Measurements from ENCODE around the gene CORO2B. TPM values are rescaled to one million over a fixed set of nuclear protein-coding genes. Genes with fewer than 3 reads are reported as not detected.

CORO2B gene
- total RNA-seq, 1 donor from 2014 or later = 1.0 TPM

- Histone ChIP-seq H3K4me3 (ENCODE audit: low read length in 3 of 3) (no peak overlapping the region), H3K27me3 (ENCODE audit: control insufficient read depth in 3 of 3, insufficient read depth in 3 of 3, low read length in 3 of 3) (peaks cover 0 to 5% (median 0%) of the 10 kb centered on the region in 3 donors), H3K9me3 (ENCODE audit: control insufficient read depth in 3 of 3, low read length in 3 of 3) (no peaks in the 10 kb centered on the region), H3K9ac (ENCODE audit: low read depth in 1 of 3, low read length in 3 of 3) (no peak overlapping the region), H3K4me1 (ENCODE audit: control insufficient read depth in 3 of 3, insufficient read depth in 3 of 3, low read length in 3 of 3) (peaks cover 2 to 23% (median 11%) of the 10 kb centered on the region in 3 donors), H3K27ac (ENCODE audit: low read depth, low read length) (no peak overlapping the region), H3K36me3 (ENCODE audit: control insufficient read depth in 3 of 3, insufficient read depth in 3 of 3, low read length in 3 of 3) (no peaks in the 10 kb centered on the region)
Measured at GRCh38 chr15:68587769-68588385, 9.1 kb downstream of the CORO2B start.

GRCh38 chr15:68589053-68589452 lies 10.3 kb downstream of the CORO2B start:
- no peak overlapping the region for H3K4me3 ChIP-seq (ENCODE audit: low read length in 3 of 3)
- no peak overlapping the region for H3K27ac ChIP-seq (ENCODE audit: low read depth, low read length)
- no peaks in the 10 kb centered on the region for H3K36me3 ChIP-seq (ENCODE audit: control insufficient read depth in 3 of 3, insufficient read depth in 3 of 3, low read length in 3 of 3)
- peaks cover 0 to 5% (median 0%) of the 10 kb centered on the region in 3 donors for H3K27me3 ChIP-seq (ENCODE audit: control insufficient read depth in 3 of 3, insufficient read depth in 3 of 3, low read length in 3 of 3)
- H3K9me3 ChIP-seq (ENCODE audit: control insufficient read depth in 3 of 3, low read length in 3 of 3) = no peaks in the 10 kb centered on the region
- peaks cover 2 to 19% (median 11%) of the 10 kb centered on the region in 3 donors for H3K4me1 ChIP-seq (ENCODE audit: control insufficient read depth in 3 of 3, insufficient read depth in 3 of 3, low read length in 3 of 3)
- H3K9ac ChIP-seq (ENCODE audit: low read depth in 1 of 3, low read length in 3 of 3) = no peak overlapping the region

GRCh38 chr15:68589783-68590710 lies 11.3 kb downstream of the CORO2B start:
- H3K27me3 ChIP-seq (ENCODE audit: control insufficient read depth in 3 of 3, insufficient read depth in 3 of 3, low read length in 3 of 3) = peaks cover 0 to 5% (median 0%) of the 10 kb centered on the region in 3 donors
- no peak overlapping the region for H3K27ac ChIP-seq (ENCODE audit: low read depth, low read length)
- peak overlapping the region in 1 of 3 donors; percentile 1 for H3K9ac ChIP-seq (ENCODE audit: low read depth in 1 of 3, low read length in 3 of 3)
- H3K36me3 ChIP-seq (ENCODE audit: control insufficient read depth in 3 of 3, insufficient read depth in 3 of 3, low read length in 3 of 3) = no peaks in the 10 kb centered on the region
- peaks cover 0 to 20% (median 8%) of the 10 kb centered on the region in 3 donors for H3K4me1 ChIP-seq (ENCODE audit: control insufficient read depth in 3 of 3, insufficient read depth in 3 of 3, low read length in 3 of 3)
- no peak overlapping the region for H3K4me3 ChIP-seq (ENCODE audit: low read length in 3 of 3)
- no peaks in the 10 kb centered on the region for H3K9me3 ChIP-seq (ENCODE audit: control insufficient read depth in 3 of 3, low read length in 3 of 3)

- peak overlapping the region in 1 of 3 donors; percentile 40 for H3K9ac ChIP-seq (ENCODE audit: low read depth in 1 of 3, low read length in 3 of 3)
- no peak overlapping the region for H3K27ac ChIP-seq (ENCODE audit: low read depth, low read length)
- no peaks in the 10 kb centered on the region for H3K36me3 ChIP-seq (ENCODE audit: control insufficient read depth in 3 of 3, insufficient read depth in 3 of 3, low read length in 3 of 3)
- H3K9me3 ChIP-seq (ENCODE audit: control insufficient read depth in 3 of 3, low read length in 3 of 3) = no peaks in the 10 kb centered on the region
- H3K4me3 ChIP-seq (ENCODE audit: low read length in 3 of 3) = no peak overlapping the region
- H3K27me3 ChIP-seq (ENCODE audit: control insufficient read depth in 3 of 3, insufficient read depth in 3 of 3, low read length in 3 of 3) = peaks cover 0 to 5% (median 0%) of the 10 kb centered on the region in 3 donors
- H3K4me1 ChIP-seq (ENCODE audit: control insufficient read depth in 3 of 3, insufficient read depth in 3 of 3, low read length in 3 of 3) = peaks cover 0 to 22% (median 4%) of the 10 kb centered on the region in 3 donors
Measured at GRCh38 chr15:68590721-68591389, 12.1 kb downstream of the CORO2B start.

- no peak overlapping the region for H3K27ac ChIP-seq (ENCODE audit: low read depth, low read length)
- H3K9ac ChIP-seq (ENCODE audit: low read depth in 1 of 3, low read length in 3 of 3) = no peak overlapping the region
- no peaks in the 10 kb centered on the region for H3K9me3 ChIP-seq (ENCODE audit: control insufficient read depth in 3 of 3, low read length in 3 of 3)
- no peaks in the 10 kb centered on the region for H3K36me3 ChIP-seq (ENCODE audit: control insufficient read depth in 3 of 3, insufficient read depth in 3 of 3, low read length in 3 of 3)
- H3K4me3 ChIP-seq (ENCODE audit: low read length in 3 of 3) = no peak overlapping the region
- peaks cover 0 to 19% (median under 1%) of the 10 kb centered on the region in 3 donors for H3K4me1 ChIP-seq (ENCODE audit: control insufficient read depth in 3 of 3, insufficient read depth in 3 of 3, low read length in 3 of 3)
- peaks cover 0 to 5% (median 0%) of the 10 kb centered on the region in 3 donors for H3K27me3 ChIP-seq (ENCODE audit: control insufficient read depth in 3 of 3, insufficient read depth in 3 of 3, low read length in 3 of 3)
Measured at GRCh38 chr15:68592054-68592453, 13.3 kb downstream of the CORO2B start.

- H3K36me3 ChIP-seq (ENCODE audit: control insufficient read depth in 3 of 3, insufficient read depth in 3 of 3, low read length in 3 of 3) = no peaks in the 10 kb centered on the region
- no peaks in the 10 kb centered on the region for H3K9me3 ChIP-seq (ENCODE audit: control insufficient read depth in 3 of 3, low read length in 3 of 3)
- peaks cover 0 to 5% (median 0%) of the 10 kb centered on the region in 3 donors for H3K27me3 ChIP-seq (ENCODE audit: control insufficient read depth in 3 of 3, insufficient read depth in 3 of 3, low read length in 3 of 3)
- no peak overlapping the region for H3K9ac ChIP-seq (ENCODE audit: low read depth in 1 of 3, low read length in 3 of 3)
- H3K4me3 ChIP-seq (ENCODE audit: low read length in 3 of 3) = no peak overlapping the region
- no peak overlapping the region for H3K27ac ChIP-seq (ENCODE audit: low read depth, low read length)
- peaks cover 0 to 19% (median 3%) of the 10 kb centered on the region in 3 donors for H3K4me1 ChIP-seq (ENCODE audit: control insufficient read depth in 3 of 3, insufficient read depth in 3 of 3, low read length in 3 of 3)
Measured at GRCh38 chr15:68592544-68592943, 13.8 kb downstream of the CORO2B start.

- H3K27ac ChIP-seq (ENCODE audit: low read depth, low read length) = no peak overlapping the region
- H3K4me1 ChIP-seq (ENCODE audit: control insufficient read depth in 3 of 3, insufficient read depth in 3 of 3, low read length in 3 of 3) = peaks cover 0 to 24% (median 5%) of the 10 kb centered on the region in 3 donors
- no peak overlapping the region for H3K4me3 ChIP-seq (ENCODE audit: low read length in 3 of 3)
- H3K9ac ChIP-seq (ENCODE audit: low read depth in 1 of 3, low read length in 3 of 3) = no peak overlapping the region
- peaks cover 0 to 5% (median 0%) of the 10 kb centered on the region in 3 donors for H3K27me3 ChIP-seq (ENCODE audit: control insufficient read depth in 3 of 3, insufficient read depth in 3 of 3, low read length in 3 of 3)
- no peaks in the 10 kb centered on the region for H3K36me3 ChIP-seq (ENCODE audit: control insufficient read depth in 3 of 3, insufficient read depth in 3 of 3, low read length in 3 of 3)
- H3K9me3 ChIP-seq (ENCODE audit: control insufficient read depth in 3 of 3, low read length in 3 of 3) = no peaks in the 10 kb centered on the region
Measured at GRCh38 chr15:68593341-68593740, 14.5 kb downstream of the CORO2B start.

GRCh38 chr15:68593828-68594532 lies 15.2 kb downstream of the CORO2B start:
- no peaks in the 10 kb centered on the region for H3K36me3 ChIP-seq (ENCODE audit: control insufficient read depth in 3 of 3, insufficient read depth in 3 of 3, low read length in 3 of 3)
- H3K27ac ChIP-seq (ENCODE audit: low read depth, low read length) = no peak overlapping the region
- H3K4me3 ChIP-seq (ENCODE audit: low read length in 3 of 3) = no peak overlapping the region
- H3K4me1 ChIP-seq (ENCODE audit: control insufficient read depth in 3 of 3, insufficient read depth in 3 of 3, low read length in 3 of 3) = peaks cover 4 to 26% (median 8%) of the 10 kb centered on the region in 3 donors
- H3K9ac ChIP-seq (ENCODE audit: low read depth in 1 of 3, low read length in 3 of 3) = no peak overlapping the region
- peaks cover 0 to 5% (median 0%) of the 10 kb centered on the region in 3 donors for H3K27me3 ChIP-seq (ENCODE audit: control insufficient read depth in 3 of 3, insufficient read depth in 3 of 3, low read length in 3 of 3)
- no peaks in the 10 kb centered on the region for H3K9me3 ChIP-seq (ENCODE audit: control insufficient read depth in 3 of 3, low read length in 3 of 3)

GRCh38 chr15:68594533-68595259 lies 15.9 kb downstream of the CORO2B start:
- Histone ChIP-seq H3K27me3 (ENCODE audit: control insufficient read depth in 3 of 3, insufficient read depth in 3 of 3, low read length in 3 of 3) (peaks cover 0 to 5% (median 0%) of the 10 kb centered on the region in 3 donors), H3K36me3 (ENCODE audit: control insufficient read depth in 3 of 3, insufficient read depth in 3 of 3, low read length in 3 of 3) (no peaks in the 10 kb centered on the region), H3K9ac (ENCODE audit: low read depth in 1 of 3, low read length in 3 of 3) (no peak overlapping the region), H3K27ac (ENCODE audit: low read depth, low read length) (no peak overlapping the region), H3K4me1 (ENCODE audit: control insufficient read depth in 3 of 3, insufficient read depth in 3 of 3, low read length in 3 of 3) (peaks cover 11 to 32% (median 15%) of the 10 kb centered on the region in 3 donors), H3K4me3 (ENCODE audit: low read length in 3 of 3) (no peak overlapping the region), H3K9me3 (ENCODE audit: control insufficient read depth in 3 of 3, low read length in 3 of 3) (no peaks in the 10 kb centered on the region)
